A549 (cell line): ENCODE data around the gene ARHGAP19.
A peak's percentile ranks its signal among the peaks of the same experiment; 100 is the strongest.

Experiments used
- CEBPB ChIP-seq, 2 experiments: fragments of >200 bp in 1 of 2; sonication (Bioruptor Twin) in 1 of 2; formaldehyde crosslinking in 1 of 2; IDR thresholded peaks; 2 replicates each; pipeline ENCODE4 v1.6.1; 2012 to 2016
- CTCF ChIP-seq: fragments of >200 bp; sonication (Bioruptor Twin); formaldehyde crosslinking; IDR thresholded peaks from 3 replicates; pipeline ENCODE4 v1.5.1; 2016
- EP300 ChIP-seq, 2 experiments: fragments of >200 bp; sonication (Bioruptor Twin); formaldehyde crosslinking; IDR thresholded peaks; 2 replicates in 1 of 2; 3 replicates in 1 of 2; pipeline ENCODE4 v1.6.1; 2016 to 2017
- ESRRA ChIP-seq: fragments of 150-350 bp; IDR thresholded peaks from 2 replicates; pipeline ENCODE4 v1.6.1; 2014; ENCODE audit warnings: mild to moderate bottlenecking, low read length, borderline replicate concordance
- HMGXB4 ChIP-seq: fragments of 250-450 bp; sonication (Bioruptor Pico); IDR thresholded peaks from 2 replicates; pipeline ENCODE4 v1.5.0; 2021; ENCODE audit warnings: mild to moderate bottlenecking, moderate library complexity, borderline replicate concordance
- KDM5A ChIP-seq: fragments of 200-600 bp; sonication (generic); IDR thresholded peaks from 2 replicates; pipeline ENCODE4 v1.6.1; 2016; ENCODE audit warnings: antibody characterized with exemption, mild to moderate bottlenecking
- MYC ChIP-seq: IDR thresholded peaks from 2 replicates; pipeline ENCODE4 v1.6.1; 2012; ENCODE audit warnings: mild to moderate bottlenecking, inconsistent platforms, low read length, improper control_type of control experiment, borderline replicate concordance
- POLR2AphosphoS2 ChIP-seq: conservative IDR thresholded peaks from 2 replicates; pipeline ENCODE4 v1.6.1; 2012; ENCODE audit warnings: low read length, improper control_type of control experiment, inconsistent platforms
- RCOR1 ChIP-seq: fragments of 150-350 bp; IDR thresholded peaks from 2 replicates; pipeline ENCODE4 v1.6.1; 2014; ENCODE audit warnings: antibody characterized with exemption, low read length, low read depth
- REST ChIP-seq: fragments of 200-600 bp; sonication (generic); IDR thresholded peaks from 2 replicates; pipeline ENCODE4 v1.6.1; 2016; ENCODE audit warnings: antibody characterized with exemption, mild to moderate bottlenecking, moderate library complexity
- TP53 ChIP-seq: fragments of 250-450 bp; sonication (Bioruptor Pico); IDR thresholded peaks from 2 replicates; pipeline ENCODE4 v1.5.0; 2021; ENCODE audit warnings: mild to moderate bottlenecking, moderate library complexity
- ZC3H11A ChIP-seq: fragments of 450-650 bp; IDR thresholded peaks from 2 replicates; pipeline ENCODE4 v1.6.1; 2014; ENCODE audit warnings: antibody characterized with exemption, mild to moderate bottlenecking

GRCh38 chr10:97196223-97197029, 96.0 kb downstream of the ARHGAP19 start:
- no peak for TF ChIP-seq RCOR1
- TF ChIP-seq HMGXB4 = no peak
- peak; percentile 88 for TF ChIP-seq CTCF
- TF ChIP-seq EP300 (IDR thresholded peaks at IDR 0.05) = no peak
- no peak for TF ChIP-seq MYC
- TF ChIP-seq REST = no peak
- no peak for TF ChIP-seq TP53 (CRISPR knock-in tag)
- no peak for TF ChIP-seq KDM5A
- no peak for TF ChIP-seq CEBPB (IDR thresholded peaks at IDR 0.05)
- peak; percentile 89 for TF ChIP-seq ESRRA
- TF ChIP-seq POLR2AphosphoS2 = no peak
- no peak for TF ChIP-seq ZC3H11A
